ENCODE measurements around the gene CHST12. TPM values are rescaled to one million over a fixed set of nuclear protein-coding genes. Genes with fewer than 3 reads are reported as not detected.
"Not testable (repeated sequence)": the region's sequence is repeated elsewhere in the genome, so short reads cannot be mapped to it uniquely, and the experiment has no call there.

Gene CHST12
- polyA plus RNA-seq, 1 donor from 2014 or later: 24.9 TPM

GRCh38 chr7:2384354-2385243 is 18.8 kb upstream of the CHST12 start:
- no peak overlapping the region for H3K27ac Mint-ChIP-seq
- no peaks in the 10 kb centered on the region for H3K27me3 Mint-ChIP-seq
- H3K36me3 Mint-ChIP-seq: peaks cover 2% of the 10 kb centered on the region
- H3K9me3 Mint-ChIP-seq: no peaks in the 10 kb centered on the region
- peak overlapping the region in 1 of 4 donors; percentile 12 for H3K4me3 Mint-ChIP-seq
- H3K4me1 Mint-ChIP-seq: no peaks in the 10 kb centered on the region

- H3K9me3 Mint-ChIP-seq, H3K36me3 Mint-ChIP-seq, H3K4me1 Mint-ChIP-seq, H3K27ac Mint-ChIP-seq, H3K4me3 Mint-ChIP-seq, H3K27me3 Mint-ChIP-seq: not testable (repeated sequence)
These were observed 17.3 kb upstream of the CHST12 start for GRCh38 chr7:2386122-2386521.

GRCh38 chr7:2386964-2387669 is 16.3 kb upstream of the CHST12 start:
- Mint-ChIP-seq H3K27ac (no peak overlapping the region), H3K36me3 (no peaks in the 10 kb centered on the region), H3K4me3 (no peak overlapping the region), H3K4me1 (peaks cover 0 to under 1% (median 0%) of the 10 kb centered on the region in 3 donors), H3K9me3 (no peaks in the 10 kb centered on the region), H3K27me3 (no peaks in the 10 kb centered on the region)

GRCh38 chr7:2387897-2388636 is 15.3 kb upstream of the CHST12 start:
- Mint-ChIP-seq H3K9me3 (no peaks in the 10 kb centered on the region), H3K36me3 (no peaks in the 10 kb centered on the region), H3K4me3 (no peak overlapping the region), H3K27ac (no peak overlapping the region), H3K27me3 (no peaks in the 10 kb centered on the region), H3K4me1 (peaks cover 1 to 6% (median 1%) of the 10 kb centered on the region in 3 donors)

GRCh38 chr7:2388637-2388954 is 14.8 kb upstream of the CHST12 start:
- no peaks in the 10 kb centered on the region for H3K36me3 Mint-ChIP-seq
- no peak overlapping the region for H3K27ac Mint-ChIP-seq
- peaks cover 4 to 11% (median 4%) of the 10 kb centered on the region in 3 donors for H3K4me1 Mint-ChIP-seq
- H3K9me3 Mint-ChIP-seq: no peaks in the 10 kb centered on the region
- no peaks in the 10 kb centered on the region for H3K27me3 Mint-ChIP-seq
- no peak overlapping the region for H3K4me3 Mint-ChIP-seq

GRCh38 chr7:2390020-2390816 is 13.2 kb upstream of the CHST12 start:
- H3K36me3 Mint-ChIP-seq, H3K9me3 Mint-ChIP-seq, H3K27ac Mint-ChIP-seq, H3K27me3 Mint-ChIP-seq, H3K4me3 Mint-ChIP-seq: not testable (repeated sequence)
- H3K4me1 Mint-ChIP-seq: peaks cover 4 to 11% (median 6%) of the 10 kb centered on the region in 3 donors

GRCh38 chr7:2393706-2394105 is 9.7 kb upstream of the CHST12 start:
- H3K4me1 Mint-ChIP-seq: peaks cover 4 to 11% (median 6%) of the 10 kb centered on the region in 3 donors
- H3K27me3 Mint-ChIP-seq: no peaks in the 10 kb centered on the region
- H3K27ac Mint-ChIP-seq: peak overlapping the region in 2 of 3 donors; percentile 18 to 74
- peaks cover 0 to 2% (median 0%) of the 10 kb centered on the region in 3 donors for H3K9me3 Mint-ChIP-seq
- no peaks in the 10 kb centered on the region for H3K36me3 Mint-ChIP-seq
- H3K4me3 Mint-ChIP-seq: peak overlapping the region in 1 of 4 donors; percentile 3

GRCh38 chr7:2394566-2395082 is 8.8 kb upstream of the CHST12 start:
- Mint-ChIP-seq H3K9me3 (peaks cover 0 to 2% (median 0%) of the 10 kb centered on the region in 3 donors), H3K36me3 (no peaks in the 10 kb centered on the region), H3K27me3 (no peaks in the 10 kb centered on the region), H3K4me1 (peaks cover 5 to 11% (median 9%) of the 10 kb centered on the region in 3 donors), H3K4me3 (no peak overlapping the region), H3K27ac (peak overlapping the region in 1 of 3 donors; percentile 23)

GRCh38 chr7:2398506-2398905 is 4.9 kb upstream of the CHST12 start:
- H3K4me3 Mint-ChIP-seq: no peak overlapping the region
- H3K36me3 Mint-ChIP-seq: no peaks in the 10 kb centered on the region
- peak overlapping the region in 2 of 3 donors; percentile 55 to 63 for H3K27ac Mint-ChIP-seq
- peaks cover 0 to 2% (median 0%) of the 10 kb centered on the region in 3 donors for H3K9me3 Mint-ChIP-seq
- H3K27me3 Mint-ChIP-seq: no peaks in the 10 kb centered on the region
- H3K4me1 Mint-ChIP-seq: peaks cover 3 to 15% (median 13%) of the 10 kb centered on the region in 3 donors

- no peaks in the 10 kb centered on the region for H3K36me3 Mint-ChIP-seq
- no peaks in the 10 kb centered on the region for H3K27me3 Mint-ChIP-seq
- H3K27ac Mint-ChIP-seq: peak overlapping the region; percentile 39 to 73 (median 60)
- peaks cover 0 to 2% (median 0%) of the 10 kb centered on the region in 3 donors for H3K9me3 Mint-ChIP-seq
- H3K4me3 Mint-ChIP-seq: peak overlapping the region in 3 of 4 donors; percentile 54 to 70 (median 65)
- H3K4me1 Mint-ChIP-seq: peaks cover 12 to 24% (median 18%) of the 10 kb centered on the region in 3 donors
These were observed 3.4 kb upstream of the CHST12 start for GRCh38 chr7:2399848-2400587.

GRCh38 chr7:2402687-2403013 is 761 bp upstream of the CHST12 start:
- Mint-ChIP-seq H3K4me3 (peak overlapping the region; percentile 82 to 94 (median 86)), H3K9me3 (no peaks in the 10 kb centered on the region), H3K4me1 (peaks cover 28 to 42% (median 36%) of the 10 kb centered on the region in 3 donors), H3K27ac (peak overlapping the region in 2 of 3 donors; percentile 76 to 85), H3K36me3 (peaks cover 2% of the 10 kb centered on the region), H3K27me3 (no peaks in the 10 kb centered on the region)

GRCh38 chr7:2403718-2404648 is 572 bp downstream of the CHST12 start:
- peak overlapping the region; percentile 59 to 90 (median 87) for H3K27ac Mint-ChIP-seq
- H3K9me3 Mint-ChIP-seq: no peaks in the 10 kb centered on the region
- H3K4me1 Mint-ChIP-seq: peaks cover 31 to 43% (median 42%) of the 10 kb centered on the region in 3 donors
- H3K4me3 Mint-ChIP-seq: peak overlapping the region; percentile 75 to 94 (median 90)
- H3K36me3 Mint-ChIP-seq: peaks cover 4% of the 10 kb centered on the region
- no peaks in the 10 kb centered on the region for H3K27me3 Mint-ChIP-seq

GRCh38 chr7:2404714-2405119 is 1.3 kb downstream of the CHST12 start:
- H3K9me3 Mint-ChIP-seq: no peaks in the 10 kb centered on the region
- peak overlapping the region; percentile 75 to 94 (median 90) for H3K4me3 Mint-ChIP-seq
- H3K27me3 Mint-ChIP-seq: no peaks in the 10 kb centered on the region
- H3K27ac Mint-ChIP-seq: peak overlapping the region; percentile 59 to 90 (median 87)
- H3K4me1 Mint-ChIP-seq: peaks cover 34 to 43% (median 42%) of the 10 kb centered on the region in 3 donors
- peaks cover 5% of the 10 kb centered on the region for H3K36me3 Mint-ChIP-seq
